GM13976 (cell line): ENCODE data around the gene DEPDC1B.

Experiments used
- DNase-seq: peaks from one replicate; pipeline ENCODE4 v3.0.0; 2012; ENCODE audit warnings: low spot score
- in situ Hi-C: fragments of 300-500 bp; cut with MboI; formaldehyde crosslinking; loops from one replicate; pipeline ENCODE4 v1.12.0; 2022; ENCODE audit warnings: low sequenced_read_pairs, mixed read lengths, inconsistent platforms; ENCODE audit not compliant: unreplicated experiment
- TF ChIP-seq, protein P1 (sequence below): IDR thresholded peaks from 2 replicates; pipeline ENCODE4 v1.5.1; 2012; ENCODE audit warnings: borderline replicate concordance, mild to moderate bottlenecking; ENCODE audit not compliant: insufficient read depth; ENCODE audit errors: extremely low read depth, missing control alignments, control extremely low read depth

The DEPDC1B gene

DNA sequence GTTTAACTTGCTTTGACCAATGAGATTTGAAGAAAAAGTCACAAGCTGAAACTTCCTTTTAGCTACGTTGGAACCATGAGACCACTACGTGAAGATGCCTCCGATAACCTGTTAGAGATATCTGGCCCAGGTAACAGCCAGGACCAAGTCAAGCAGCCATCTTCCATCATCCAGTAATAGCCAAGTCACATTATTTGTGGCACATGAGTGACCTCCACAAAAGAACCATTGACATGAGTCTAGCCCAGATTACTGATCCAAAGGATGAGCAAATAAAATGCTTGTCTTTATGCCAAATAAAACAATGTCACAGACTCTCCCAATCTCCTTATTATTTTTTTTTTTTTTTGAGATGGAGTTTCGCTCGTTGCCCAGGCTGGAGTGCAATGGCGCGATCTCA, 1.6 kb downstream of the DEPDC1B start:
- in situ Hi-C loops, result loop anchor here (25.0 kb wide), 1 partner anchor 239 kb away; the partner anchor contains the start of genes ERCC8 and NDUFAF2
- DNase-seq, result no peak
- TF ChIP-seq, protein P1, sequence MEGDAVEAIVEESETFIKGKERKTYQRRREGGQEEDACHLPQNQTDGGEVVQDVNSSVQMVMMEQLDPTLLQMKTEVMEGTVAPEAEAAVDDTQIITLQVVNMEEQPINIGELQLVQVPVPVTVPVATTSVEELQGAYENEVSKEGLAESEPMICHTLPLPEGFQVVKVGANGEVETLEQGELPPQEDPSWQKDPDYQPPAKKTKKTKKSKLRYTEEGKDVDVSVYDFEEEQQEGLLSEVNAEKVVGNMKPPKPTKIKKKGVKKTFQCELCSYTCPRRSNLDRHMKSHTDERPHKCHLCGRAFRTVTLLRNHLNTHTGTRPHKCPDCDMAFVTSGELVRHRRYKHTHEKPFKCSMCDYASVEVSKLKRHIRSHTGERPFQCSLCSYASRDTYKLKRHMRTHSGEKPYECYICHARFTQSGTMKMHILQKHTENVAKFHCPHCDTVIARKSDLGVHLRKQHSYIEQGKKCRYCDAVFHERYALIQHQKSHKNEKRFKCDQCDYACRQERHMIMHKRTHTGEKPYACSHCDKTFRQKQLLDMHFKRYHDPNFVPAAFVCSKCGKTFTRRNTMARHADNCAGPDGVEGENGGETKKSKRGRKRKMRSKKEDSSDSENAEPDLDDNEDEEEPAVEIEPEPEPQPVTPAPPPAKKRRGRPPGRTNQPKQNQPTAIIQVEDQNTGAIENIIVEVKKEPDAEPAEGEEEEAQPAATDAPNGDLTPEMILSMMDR, result no peak

DNA sequence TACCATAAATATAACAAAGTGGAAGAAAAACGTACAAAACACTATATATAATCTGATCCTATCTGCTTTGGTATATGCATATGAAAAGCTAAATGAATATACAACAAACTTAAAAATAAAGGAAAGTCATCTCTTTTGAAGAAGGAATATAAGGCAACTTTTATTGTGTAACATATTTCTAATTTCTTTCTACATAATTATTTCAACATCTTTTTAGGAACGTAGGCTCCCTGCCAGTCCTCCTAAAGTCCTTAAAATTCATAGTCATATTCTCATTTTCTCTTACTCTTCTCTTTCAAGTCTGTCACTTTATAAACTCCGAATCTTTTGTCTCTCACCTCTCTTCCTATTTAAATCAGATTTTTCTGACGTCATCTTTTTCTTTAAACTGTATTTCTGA, 9.6 kb downstream of the DEPDC1B start:
- in situ Hi-C loops, result loop anchor here (25.0 kb wide), 1 partner anchor 247 kb away; the partner anchor contains the start of genes ERCC8 and NDUFAF2
- no peak for DNase-seq
- TF ChIP-seq, protein P1, result no peak

DNA sequence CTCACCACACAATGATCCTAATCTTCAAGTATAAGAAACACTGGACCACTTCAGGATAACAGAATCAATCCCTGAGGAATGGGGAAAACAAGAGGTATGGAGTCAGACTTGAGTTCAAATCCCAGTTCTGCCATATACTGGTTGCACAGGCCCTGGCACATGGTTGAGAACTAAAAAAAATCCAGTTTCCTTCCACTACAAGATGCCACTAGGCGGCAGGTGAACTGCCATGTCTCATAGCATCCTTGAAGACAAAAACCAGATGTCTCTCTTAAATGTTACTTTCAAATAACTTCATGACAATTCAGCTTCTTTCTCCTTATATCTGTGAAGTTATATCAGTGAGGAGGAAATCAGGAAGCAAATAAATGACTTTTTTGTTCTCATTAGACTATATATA, 11.0 kb downstream of the DEPDC1B start:
- TF ChIP-seq, protein P1, result no peak
- no peak for DNase-seq
- in situ Hi-C loops, result loop anchor here (25.0 kb wide), 1 partner anchor 248 kb away; the partner anchor contains the start of genes ERCC8 and NDUFAF2

DNA sequence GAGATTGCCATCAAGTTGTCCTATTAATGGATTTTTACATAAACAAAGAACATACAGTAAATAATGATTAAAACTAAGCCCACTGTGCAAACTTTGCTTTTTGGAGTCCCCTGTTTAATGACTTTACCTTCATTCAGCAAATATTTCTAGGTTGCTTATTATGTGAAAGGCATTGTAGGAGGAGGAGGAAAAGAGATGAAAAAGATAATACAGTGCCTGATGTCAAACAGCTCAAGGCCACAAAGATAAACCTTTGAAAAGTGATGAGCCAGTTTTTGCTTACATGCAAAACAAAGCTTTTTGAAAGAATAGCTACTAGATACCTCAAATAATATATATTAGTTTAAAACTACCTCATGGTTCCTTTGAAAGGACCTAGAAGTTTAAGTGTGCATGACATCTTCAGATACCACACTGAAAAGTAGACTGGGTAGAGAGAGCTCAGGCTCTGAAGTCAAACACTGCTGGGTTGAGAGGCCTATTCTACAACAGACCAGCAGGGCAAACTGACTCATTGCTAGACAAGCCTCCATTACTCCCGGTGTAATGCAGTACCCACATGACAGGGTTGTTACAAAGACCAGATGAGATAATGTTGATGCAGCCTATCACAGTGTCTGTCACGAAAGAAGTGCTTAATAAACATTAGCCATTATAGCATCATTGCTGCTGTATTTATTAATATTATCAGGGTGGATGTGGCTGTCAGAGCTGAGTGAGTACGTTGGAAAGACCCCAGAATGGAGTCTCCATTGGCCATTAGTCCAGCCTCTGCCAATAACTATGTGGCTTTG, 11.8 kb downstream of the DEPDC1B start:
- TF ChIP-seq, protein P1, result no peak
- in situ Hi-C loops, result loop anchor here (25.0 kb wide), 1 partner anchor 249 kb away; the partner anchor contains the start of genes ERCC8 and NDUFAF2
- DNase-seq, result peak; percentile 30

DNA sequence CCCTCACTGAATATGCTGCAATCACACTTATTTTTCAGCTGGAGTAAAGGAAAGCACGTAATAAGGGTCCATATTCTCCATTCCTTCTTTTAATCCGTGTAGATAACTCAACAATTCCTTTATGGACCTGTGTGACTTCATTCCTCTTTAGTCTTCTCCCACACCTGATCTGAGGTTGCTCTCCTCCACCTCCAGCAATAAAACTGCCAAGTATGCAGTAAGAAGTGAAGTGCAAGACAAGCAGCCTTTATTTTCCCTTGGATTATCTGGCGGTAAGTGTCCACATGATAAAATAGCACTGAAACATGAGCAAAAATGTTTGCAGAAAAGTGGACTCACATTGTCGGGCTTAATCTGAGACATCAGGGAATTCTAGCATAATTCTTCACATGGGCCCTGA, 13.8 kb downstream of the DEPDC1B start:
- DNase-seq, result no peak
- TF ChIP-seq, protein P1, result no peak
- in situ Hi-C loops, result loop anchor here (25.0 kb wide), 1 partner anchor 251 kb away; the partner anchor contains the start of genes ERCC8 and NDUFAF2

DNA sequence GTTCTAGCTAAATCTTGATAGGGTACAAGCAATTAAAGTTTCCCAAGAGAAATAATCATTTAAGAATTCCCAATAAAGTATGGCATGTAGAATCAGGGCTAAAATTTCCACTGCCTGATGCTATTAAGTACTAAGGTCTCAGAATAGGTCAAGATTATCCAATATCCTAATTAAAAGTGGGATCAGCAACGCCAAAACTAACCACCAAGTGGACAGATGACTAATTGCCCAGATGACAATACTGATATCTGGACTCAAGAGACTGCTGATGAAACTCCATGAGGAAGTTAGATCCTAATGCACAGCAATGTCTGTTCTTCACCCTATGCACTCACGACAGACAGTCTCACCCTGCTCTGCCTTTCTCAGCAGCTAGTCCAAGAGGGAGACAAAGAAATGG, 14.3 kb downstream of the DEPDC1B start:
- no peak for DNase-seq
- in situ Hi-C loops, result loop anchor here (25.0 kb wide), 1 partner anchor 252 kb away; the partner anchor contains the start of genes ERCC8 and NDUFAF2
- TF ChIP-seq, protein P1, result no peak
